Posterior vena cava (tissue), 2 donors: ENCODE measurements around the gene ILF3. TPM values are rescaled to one million over a fixed set of nuclear protein-coding genes. Genes with fewer than 3 reads are reported as not detected.

ENCODE experiments used
- DNase-seq: peaks from one replicate; pipeline ENCODE4 v3.0.0-alpha.2; 2020; ENCODE audit warnings: low spot score
- intact Hi-C, 2 donors: fragments of 100-400 bp; cut with DNase I; formaldehyde crosslinking; loops; one replicate each; pipeline versions ENCODE4 v1.14.1 to v1.14.2; 2022 to 2023
- total RNA-seq, 2 donors: library from RNA; stranded (reverse); fragmentation: NEBNext Ultra II Directional; extraction: Animal tissue kit (Norgen Biotek cat#: 25700); gene quantifications; one replicate each; pipeline ENCODE4 v1.2.1, GENCODE V29; 2021
- donor health status: DM: yes; HTN: yes; CAD: no.
- donor health status: DM: yes; HTN: yes; CAD: no.

ILF3 gene
- total RNA-seq, 2 donors from 2014 or later, result 139 to 154 TPM

DNA sequence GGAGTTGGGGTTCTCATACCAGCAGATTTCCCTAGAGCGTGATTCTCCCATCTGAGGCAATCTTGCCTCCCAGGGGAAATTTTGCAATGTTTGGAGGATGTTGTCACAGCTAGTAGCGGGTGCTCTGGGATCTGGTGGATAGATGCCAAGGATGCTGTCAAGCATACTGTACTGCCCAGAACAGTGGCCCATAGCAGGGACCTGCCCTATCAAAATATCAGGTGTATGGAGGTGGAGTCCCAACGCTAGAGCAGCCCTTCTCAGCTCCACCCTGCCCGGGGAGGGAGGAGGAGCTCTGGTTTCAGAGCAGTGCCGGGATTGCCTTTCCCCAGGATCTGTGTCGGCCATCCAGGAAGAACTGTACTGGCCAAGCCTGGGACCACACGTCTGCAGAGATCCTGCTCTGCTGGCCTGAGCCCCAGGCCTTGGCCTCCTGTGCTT lies 36.2 kb downstream of the ILF3 start:
- intact Hi-C loops, result no loop called here
- no peak for DNase-seq

DNA sequence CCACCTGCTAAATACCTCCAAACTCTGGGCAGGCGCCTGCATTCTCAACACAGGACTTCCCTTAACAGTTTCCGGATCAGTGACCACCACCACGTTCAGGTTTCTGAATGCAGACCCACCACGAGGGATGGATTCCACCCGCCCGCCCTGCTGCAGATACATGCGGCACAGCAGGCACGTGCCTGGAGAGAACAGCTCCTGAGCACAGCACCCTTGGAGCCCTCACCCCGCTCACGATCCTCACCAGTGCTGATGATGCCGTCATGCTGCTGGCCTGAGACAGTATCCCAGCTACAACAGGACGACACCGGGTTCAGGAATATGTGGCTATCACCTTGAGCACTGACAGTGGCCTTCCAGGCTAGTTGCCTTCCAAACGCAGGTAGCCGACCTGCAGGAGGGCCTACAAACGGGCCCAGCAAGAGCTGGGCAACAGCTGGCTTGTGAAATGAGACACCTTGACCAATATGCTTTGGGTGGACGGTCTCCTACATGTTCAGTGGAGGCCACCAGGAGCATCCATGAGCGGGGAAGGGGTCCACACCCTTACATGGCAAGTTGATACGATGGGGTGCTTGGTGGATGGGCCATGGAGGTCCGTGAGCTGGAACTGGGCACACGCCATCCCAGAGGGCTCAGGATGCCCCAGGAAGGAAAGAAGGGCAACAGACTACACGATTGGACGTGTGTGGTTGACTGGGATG lies 37.2 kb downstream of the ILF3 start:
- intact Hi-C loops, result no loop called here
- no peak for DNase-seq

DNA sequence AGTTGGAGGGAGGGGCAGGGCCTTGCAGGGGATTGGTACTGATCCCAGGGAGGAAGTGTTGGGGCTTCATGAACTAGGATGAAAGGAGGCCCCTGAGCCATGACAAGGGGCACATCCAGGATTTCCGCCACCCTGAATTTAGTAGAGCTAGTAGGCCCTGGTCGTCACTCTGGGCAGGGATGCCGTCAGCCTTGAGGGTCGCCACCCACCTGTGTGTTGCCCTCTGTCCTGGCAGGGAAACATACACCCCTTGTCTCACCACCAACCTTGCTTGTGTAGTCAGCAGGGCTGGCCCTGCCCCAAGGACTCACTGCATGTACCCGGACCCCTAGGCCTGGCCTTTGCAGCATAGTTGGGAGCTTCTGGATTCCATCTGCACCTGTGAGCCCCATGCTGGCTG lies 37.7 kb downstream of the ILF3 start:
- intact Hi-C loops, result no loop called here
- DNase-seq, result no peak

DNA sequence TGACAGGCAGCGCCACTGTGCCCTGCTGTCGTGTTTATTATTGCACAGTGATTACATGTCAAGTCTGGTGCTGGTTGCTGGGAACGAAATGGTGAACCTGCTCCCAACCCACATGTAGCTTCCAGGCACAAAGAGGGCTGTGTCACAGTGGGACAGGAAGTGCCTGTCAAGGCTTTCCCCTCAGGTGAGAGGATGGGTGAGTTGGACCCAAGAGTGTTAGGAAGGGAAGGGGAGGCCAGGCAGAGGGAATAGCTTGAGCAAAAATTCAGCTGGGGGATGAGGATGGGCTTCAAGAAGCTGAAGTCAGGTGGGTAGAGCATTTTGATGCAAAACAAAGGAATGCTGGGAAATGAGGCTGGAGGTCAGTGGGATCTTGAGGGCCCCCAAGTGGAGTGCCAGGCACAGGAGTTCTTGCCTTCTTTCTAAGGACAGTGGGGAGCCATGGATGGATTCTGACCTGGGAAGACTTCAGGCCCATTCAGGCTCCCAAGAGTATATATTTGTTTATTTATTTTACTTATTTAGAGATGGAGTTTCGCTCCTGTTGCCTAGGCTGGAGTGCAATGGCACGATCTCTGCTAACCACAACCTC lies 38.6 kb downstream of the ILF3 start:
- intact Hi-C loops, result no loop called here
- no peak for DNase-seq

DNA sequence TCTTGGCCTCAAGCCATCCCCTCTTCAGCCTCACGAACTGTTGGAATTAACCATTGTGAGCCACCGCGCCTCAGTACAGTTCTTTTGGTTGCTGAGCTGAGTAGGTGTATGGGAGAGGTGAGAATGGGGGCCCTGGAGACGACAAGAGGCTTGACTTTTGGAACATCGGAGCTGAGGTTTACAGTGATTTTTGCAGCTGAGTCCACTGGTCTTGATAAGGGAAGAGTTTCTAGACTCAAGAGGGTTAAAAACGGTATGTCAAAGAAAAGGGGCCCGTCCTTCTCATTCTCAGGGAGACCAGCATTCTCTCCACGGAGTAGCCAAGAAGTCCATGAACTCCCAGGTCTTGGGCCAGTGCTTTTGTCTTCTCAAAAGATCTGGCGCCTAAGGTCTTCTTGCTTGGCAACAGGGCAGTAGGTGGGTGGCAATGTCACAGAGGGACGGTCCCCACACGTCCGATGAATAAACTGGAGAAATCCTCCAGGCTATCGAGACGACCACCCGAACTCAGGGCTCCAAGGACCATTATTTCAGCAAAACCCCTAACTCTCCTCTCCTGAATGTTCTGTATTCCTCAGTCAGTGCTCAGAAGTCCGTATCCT lies 40.7 kb downstream of the ILF3 start:
- intact Hi-C loops, result loop anchor here in 1 of 2 donors (5.0 kb wide), 1 partner anchor 113 kb away; no protein-coding TSS in a partner anchor
- DNase-seq, result no peak

DNA sequence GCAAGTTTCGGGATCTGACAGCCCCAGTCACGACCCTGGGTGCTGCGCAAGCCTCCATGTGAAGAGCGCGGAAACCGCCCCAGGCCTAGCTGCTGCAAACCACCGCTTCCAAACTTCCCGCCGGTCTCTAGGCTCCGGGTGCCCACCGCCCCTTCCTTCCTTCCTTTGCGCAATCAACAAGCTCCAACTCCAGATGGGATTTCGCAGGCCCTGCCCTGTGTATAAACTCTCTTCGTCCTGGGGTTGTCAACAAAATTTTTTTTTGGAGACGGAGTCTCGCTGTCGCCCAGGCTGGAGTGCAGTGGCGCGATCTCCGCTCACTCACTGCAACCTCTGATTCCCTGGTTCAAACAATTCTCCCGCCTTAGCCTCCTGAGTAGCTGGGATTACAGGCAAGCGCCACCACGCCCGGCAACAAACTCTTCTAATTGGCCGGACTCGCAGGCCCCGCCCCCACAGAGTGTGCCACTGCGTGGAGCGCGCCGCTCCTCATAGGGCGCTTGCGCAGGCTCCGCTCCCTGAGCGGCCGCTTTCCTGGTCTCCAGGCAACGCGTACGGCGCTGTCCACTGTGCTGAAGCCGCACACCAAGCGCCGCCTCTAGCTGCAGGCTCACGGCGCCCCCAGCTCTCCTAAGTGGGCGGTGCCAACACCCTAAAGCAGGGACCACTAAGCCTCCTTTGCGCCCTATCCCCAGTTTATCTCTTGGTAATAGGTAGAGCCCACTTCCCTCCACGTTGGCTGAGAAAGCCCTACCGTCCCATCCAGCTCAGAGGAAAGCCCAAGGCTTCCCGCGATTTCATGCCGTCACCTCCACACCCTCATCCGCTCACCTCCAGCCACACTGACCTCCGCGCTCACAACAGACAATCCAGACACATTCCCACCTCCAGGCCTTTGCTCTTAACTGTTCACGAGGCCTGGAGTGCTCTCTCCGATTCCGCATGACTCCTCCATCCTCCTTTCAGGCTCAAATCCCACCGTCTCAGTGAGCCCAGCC lies 41.6 kb downstream of the ILF3 start:
- peak; percentile 98 for DNase-seq
- intact Hi-C loops, result loop anchor here in 1 of 2 donors (5.0 kb wide), 1 partner anchor 113 kb away; no protein-coding TSS in a partner anchor

DNA sequence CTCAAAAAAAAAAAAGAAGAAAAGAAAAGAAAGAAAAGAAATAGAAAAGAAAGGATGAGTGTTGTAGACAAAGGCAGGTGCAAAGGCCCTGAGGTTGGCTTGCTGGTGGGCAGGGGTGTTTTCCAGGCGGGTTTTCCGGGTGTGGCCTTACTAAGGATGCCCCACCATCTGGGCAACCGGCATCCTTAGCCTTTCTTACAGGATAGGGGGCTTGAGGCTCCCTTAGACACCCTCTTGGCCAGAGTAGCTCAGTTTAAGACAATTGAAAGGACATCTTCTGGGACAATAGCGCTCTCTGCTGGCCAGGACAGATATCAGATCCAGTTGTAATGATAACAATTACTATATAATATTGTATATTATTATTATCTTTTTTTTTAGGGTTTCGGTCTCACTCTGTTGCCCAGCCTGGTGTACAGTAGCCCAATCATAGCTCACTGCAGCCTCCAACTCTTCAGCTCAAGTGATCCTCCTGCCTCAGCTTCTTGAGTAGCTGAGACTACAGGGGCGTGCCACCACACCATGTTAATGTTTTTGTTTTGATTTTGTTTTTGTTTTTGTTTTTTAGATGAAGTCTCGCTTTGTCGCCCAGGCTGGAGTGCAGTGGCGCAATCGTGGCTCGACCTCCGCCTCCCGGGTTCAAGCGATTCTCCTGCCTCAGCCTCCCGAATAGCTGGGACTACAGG lies 45.6 kb downstream of the ILF3 start:
- intact Hi-C loops, result loop anchor here in 1 of 2 donors (5.0 kb wide), 1 partner anchor 117 kb away; no protein-coding TSS in a partner anchor

DNA sequence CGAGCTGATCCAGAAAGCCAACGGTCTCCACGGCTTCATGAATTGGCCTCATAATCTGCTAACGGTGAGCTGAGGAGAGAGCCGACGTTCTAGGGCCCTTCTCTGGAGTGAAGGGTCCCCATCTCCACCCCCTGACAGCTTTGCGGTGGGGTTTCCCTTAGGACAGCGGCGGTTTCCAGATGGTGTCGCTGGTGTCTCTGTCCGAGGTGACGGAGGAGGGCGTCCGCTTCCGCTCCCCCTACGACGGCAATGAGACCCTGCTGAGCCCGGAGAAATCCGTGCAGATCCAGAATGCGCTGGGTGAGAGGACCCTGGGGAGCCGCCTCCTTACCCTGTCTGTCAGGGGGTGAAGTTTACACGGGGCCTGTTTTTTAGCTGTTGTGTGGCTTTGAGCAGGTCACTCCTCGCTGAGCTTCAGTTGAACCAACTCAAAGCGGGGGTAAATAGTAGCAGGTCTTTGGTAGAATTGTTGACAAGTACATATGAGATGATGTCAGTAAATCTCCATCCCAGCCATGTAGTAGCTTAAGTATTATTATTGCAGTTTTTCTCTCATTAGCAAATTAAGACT lies 47.9 kb downstream of the ILF3 start:
- intact Hi-C loops, result no loop called here
- DNase-seq, result no peak

More for the DNA sequence above, 45.6 kb downstream of the ILF3 start:
- no peak for DNase-seq

DNA sequence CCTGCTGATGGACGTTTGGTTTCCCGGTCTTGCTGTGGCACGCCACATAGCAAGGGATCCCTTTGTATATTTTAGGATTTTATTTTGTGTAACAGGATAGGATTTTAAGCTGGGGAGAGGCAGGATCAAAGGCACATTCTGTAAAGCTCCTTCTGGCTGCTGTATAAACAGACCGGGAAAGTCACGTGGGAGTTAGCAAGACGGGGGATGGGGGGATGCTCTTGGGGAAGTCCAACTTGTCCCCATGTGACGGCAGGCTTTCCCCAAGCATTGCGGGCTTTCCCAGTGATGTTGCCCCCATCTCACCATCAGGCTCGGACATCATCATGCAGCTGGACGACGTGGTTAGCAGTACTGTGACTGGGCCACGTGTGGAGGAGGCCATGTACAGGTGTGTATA lies 52.8 kb downstream of the ILF3 start:
- DNase-seq, result no peak
- intact Hi-C loops, result no loop called here

DNA sequence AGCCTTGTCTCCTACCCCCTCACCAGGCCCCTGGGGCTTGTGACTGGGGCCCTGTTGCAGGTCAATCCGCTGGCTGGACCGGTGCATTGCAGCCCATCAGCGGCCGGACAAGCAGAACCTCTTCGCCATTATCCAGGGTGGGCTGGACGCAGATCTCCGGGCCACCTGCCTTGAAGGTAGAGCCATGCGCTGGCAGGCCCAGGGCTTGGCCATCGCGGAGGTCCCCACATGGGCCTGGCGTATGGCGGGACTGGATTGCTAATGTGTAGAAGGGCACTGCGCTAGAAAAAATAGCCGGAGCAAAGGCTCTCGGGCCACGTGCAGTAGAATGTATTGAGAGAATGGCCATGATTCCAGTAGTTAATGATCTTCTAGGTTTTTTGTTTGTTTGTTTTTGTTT lies 53.3 kb downstream of the ILF3 start:
- DNase-seq, result no peak
- intact Hi-C loops, result no loop called here

DNA sequence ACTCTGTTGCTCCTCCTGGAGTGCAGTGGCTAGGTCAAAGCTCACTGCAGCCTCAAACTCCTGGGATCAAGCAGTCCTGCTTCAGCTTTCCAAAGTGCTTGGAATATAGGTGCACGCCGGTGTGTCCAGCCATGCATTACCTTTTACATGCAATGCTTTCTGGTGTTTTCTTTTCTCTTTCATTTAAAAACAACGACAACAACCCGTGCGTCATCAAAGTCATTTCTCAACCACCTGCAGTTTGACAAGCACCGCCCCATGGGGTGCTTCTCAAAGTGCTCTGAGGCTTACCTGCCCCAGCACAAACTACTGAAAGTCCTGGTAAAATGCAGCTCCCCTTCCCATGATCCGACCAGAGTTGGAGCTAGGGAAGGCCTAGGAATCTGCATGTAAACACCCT lies 54.1 kb downstream of the ILF3 start:
- DNase-seq, result no peak
- intact Hi-C loops, result no loop called here

DNA sequence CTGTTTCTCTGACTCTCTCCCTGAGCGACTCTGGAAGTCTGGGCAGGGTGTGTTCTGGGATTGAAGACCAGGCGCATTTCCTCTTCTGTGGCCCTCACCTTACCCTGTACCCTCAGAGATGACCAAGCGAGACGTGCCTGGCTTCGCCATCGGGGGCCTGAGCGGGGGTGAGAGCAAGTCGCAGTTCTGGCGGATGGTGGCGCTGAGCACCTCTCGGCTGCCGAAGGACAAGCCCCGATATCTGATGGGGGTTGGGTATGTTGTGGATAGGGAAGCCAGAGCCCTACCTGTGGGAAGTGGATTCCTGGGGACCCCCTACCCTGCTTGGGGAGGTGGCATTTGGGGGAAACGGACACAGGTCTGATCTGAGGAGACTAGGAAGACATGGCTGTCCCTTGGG lies 57.9 kb downstream of the ILF3 start:
- DNase-seq, result no peak
- intact Hi-C loops, result loop anchor here in 1 of 2 donors (10.0 kb wide), 1 partner anchor 153 kb away; no protein-coding TSS in a partner anchor

DNA sequence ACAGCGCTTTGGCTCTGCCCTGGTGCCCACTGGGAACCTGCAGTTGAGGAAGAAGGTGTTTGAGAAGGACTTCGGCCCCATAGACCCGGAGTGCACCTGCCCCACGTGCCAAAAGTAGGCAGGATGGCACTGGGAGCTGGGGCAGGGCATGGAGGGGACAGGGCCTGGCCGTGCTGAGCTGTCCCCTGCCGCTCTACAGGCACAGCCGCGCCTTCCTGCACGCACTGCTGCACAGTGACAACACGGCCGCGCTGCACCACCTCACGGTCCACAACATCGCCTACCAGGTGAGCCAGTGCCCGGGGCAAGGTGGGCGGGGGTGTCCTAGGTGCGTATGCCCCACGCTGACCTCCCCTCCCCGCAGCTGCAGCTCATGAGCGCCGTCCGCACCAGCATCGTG lies 58.6 kb downstream of the ILF3 start:
- no peak for DNase-seq
- intact Hi-C loops, result loop anchor here in 1 of 2 donors (10.0 kb wide), 1 partner anchor 152 kb away; no protein-coding TSS in a partner anchor

DNA sequence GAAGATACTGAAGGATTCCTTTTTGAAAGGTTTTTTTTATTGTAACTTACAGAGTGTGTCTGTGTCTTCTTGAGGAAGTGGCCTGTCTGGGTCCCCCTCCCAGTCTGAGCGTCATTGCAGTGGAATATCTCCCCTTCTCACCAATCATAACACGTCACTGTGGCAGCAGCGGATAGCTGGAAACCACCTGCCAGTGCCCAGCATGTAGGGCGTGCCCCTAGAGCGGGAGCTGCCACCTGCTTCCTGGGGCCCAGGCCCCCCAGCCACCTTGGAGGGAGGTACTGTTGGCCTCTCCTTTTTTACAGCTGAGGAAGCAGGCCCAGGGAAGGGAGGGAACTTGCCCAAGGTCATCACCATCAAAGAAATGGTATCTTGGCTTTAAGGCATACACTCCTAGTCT lies 59.2 kb downstream of the ILF3 start:
- DNase-seq, result no peak
- intact Hi-C loops, result loop anchor here in 1 of 2 donors (10.0 kb wide), 1 partner anchor 151 kb away; no protein-coding TSS in a partner anchor

DNA sequence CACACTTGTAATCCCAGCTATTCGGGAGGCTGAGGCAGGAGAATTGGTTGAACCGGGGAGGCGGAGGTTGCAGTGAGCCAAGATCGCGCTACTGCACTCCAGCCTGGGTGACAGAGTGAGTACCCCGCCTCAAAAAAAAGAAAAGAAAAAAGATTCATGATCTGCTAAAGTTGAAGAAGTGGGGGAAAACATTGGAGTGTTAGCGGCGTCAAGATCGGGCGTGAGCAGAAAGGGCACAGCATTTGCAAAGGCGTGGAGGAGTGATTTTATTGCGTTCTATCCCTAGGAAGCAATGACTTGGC lies 62.9 kb downstream of the ILF3 start:
- intact Hi-C loops, result loop anchor here (5.0 to 10.0 kb wide), 2 partner anchors 50 to 148 kb away; no protein-coding TSS in a partner anchor
- DNase-seq, result no peak

DNA sequence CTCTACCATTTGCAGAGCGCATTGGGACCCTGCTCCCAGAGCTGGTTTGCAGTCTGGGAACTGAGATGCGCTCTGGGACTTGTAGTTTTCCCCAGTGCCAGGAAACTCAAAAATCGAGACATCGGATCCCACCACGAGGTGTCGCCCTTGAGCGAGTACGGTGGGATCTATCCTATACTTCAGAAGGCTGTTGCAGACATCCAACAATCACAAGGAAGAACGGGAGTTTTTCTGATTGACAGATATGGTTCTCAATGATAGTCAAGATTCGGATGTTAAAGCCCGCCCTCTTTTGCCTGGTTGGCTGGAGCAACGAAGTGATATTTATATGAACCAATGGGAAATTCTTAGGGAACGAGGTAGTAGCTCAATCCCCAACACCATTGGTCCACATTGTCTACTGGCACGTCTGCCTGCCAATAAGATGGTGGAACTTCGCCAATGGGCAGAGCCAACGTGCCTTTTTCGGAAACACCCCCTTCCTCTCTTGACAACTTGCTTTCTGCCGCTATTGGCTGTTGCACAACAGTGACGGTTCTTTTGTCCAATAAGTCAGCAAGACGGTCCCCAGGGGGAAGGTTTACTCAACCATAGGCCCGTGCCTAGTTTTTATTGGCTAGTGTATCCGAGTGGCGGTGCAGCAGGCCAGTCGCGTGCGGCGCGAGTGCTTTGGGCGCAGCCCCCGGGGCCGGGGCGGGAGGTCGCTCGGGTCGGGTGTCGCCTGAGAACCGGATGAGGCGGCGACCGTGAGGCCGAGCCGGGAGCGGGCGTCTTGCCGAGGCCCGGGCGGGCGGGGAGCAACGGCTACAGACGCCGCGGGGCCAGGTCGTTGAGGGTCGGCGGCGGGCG lies 63.4 kb downstream of the ILF3 start, which contains the start of gene DNM2:
DNM2 (plus strand) TSS at position 724 of the 849 bp plus-strand sequence. CDS start 164 bp downstream, outside the sequence.
- intact Hi-C loops, result loop anchor here (1.0 to 10.0 kb wide), 3 partner anchors 34 to 147 kb away; no protein-coding TSS in a partner anchor
- DNase-seq, result peak; percentile 99
